GM19397 (cell line): ENCODE results near the gene TYW1.
"Not testable (repeated sequence)": the region's sequence is repeated elsewhere in the genome, so short reads cannot be mapped to it uniquely, and the experiment has no call there.

Source experiments
- ATAC-seq: cut with Tn5 transposase; IDR thresholded peaks from one replicate; pipeline ENCODE4 v1.9.1; 2021; ENCODE audit warnings: mild to moderate bottlenecking, moderate library complexity; ENCODE audit not compliant: unreplicated experiment

The TYW1 gene

GRCh38 chr7:67233506-67233905 is 236.9 kb downstream of the TYW1 start:
- not testable (repeated sequence) for ATAC-seq

GRCh38 chr7:67236216-67236615 is 239.6 kb downstream of the TYW1 start:
- ATAC-seq: not testable (repeated sequence)

DNA sequence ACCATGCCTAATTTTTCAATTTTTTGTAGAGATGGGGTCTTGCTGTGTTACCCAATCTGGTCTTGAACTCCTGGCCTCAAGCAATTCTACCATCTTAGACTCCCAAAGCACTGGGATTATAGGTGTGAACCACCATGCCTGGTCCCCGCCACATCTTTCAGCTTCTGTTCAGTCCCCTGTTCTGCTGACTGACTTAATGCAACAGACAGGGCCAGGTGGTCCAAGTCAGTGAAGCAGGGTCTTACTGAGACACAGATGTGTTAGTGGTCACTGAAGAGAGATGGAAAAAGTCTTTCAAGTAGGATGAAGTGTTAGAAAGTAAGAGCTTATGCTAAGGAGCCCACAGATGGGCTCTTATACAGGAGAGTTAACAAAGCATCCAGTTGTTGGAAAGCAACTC is 246.2 kb downstream of the TYW1 start:
- ATAC-seq: not testable (repeated sequence)

- not testable (repeated sequence) for ATAC-seq
These were observed 251.7 kb downstream of the TYW1 start for GRCh38 chr7:67248364-67248763.

- no peak for ATAC-seq
These were observed 255.4 kb downstream of the TYW1 start for GRCh38 chr7:67251986-67252558.

- not testable (repeated sequence) for ATAC-seq
These were observed 258.4 kb downstream of the TYW1 start for GRCh38 chr7:67255076-67255475.

DNA sequence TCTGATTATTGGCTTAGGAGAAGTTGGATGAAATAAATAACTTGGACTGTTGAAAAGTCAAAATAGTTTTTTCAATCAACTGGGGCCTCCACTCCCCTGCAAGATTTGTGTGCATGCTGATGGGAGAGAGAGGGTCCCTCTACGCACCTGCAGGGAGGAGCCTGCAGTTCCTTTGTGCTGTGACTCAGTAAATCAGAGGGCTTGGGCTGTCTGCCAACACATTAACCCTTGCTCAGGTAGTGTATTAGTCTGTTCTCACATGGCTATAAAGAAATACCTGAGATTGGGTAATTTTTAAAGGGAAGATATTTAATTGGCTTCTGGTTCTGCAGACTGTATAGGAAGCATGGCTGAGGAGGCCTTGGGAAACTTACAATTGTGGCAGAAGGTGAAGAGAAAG is 261.1 kb downstream of the TYW1 start:
- not testable (repeated sequence) for ATAC-seq

DNA sequence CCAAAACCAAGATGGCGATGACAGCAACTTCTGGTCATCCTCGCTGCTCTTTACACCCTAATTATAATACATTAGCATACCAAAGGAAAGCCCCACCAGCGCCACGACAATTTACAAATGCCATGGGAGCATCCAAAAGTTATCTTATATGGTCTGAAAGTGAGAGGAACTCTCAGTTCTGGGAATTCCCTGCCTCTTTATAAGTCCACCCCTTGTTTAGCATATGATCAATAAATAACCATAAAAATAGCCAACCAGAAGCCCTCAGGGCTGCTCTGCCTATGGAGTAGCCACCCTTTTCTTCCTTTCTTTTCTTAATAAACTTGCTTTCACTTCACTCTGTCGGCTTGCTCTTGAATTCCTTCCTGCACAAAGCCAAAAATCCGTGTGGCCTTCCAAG is 262.7 kb downstream of the TYW1 start:
- not testable (repeated sequence) for ATAC-seq

- ATAC-seq: not testable (repeated sequence)
These were observed 263.5 kb downstream of the TYW1 start for GRCh38 chr7:67260166-67260586.

DNA sequence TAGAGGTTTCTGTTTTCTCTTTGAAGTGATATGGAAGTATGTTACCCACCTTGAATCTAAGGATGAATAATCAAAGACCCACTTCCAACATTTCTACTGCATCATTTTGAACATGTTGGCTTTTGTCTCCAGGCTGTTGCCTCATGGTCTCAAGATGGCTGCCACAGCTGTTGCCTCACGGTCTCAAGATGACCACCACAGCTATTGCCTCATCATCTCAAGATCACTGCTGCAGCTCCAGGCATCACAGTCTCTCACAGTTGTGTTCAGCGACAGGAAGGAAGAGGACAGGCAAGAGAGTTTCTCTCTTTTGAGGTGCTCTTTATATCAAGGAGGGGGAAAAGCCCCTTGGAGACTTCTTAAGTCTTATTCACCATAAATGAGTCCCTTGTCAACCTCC is 267.4 kb downstream of the TYW1 start:
- ATAC-seq: not testable (repeated sequence)

DNA sequence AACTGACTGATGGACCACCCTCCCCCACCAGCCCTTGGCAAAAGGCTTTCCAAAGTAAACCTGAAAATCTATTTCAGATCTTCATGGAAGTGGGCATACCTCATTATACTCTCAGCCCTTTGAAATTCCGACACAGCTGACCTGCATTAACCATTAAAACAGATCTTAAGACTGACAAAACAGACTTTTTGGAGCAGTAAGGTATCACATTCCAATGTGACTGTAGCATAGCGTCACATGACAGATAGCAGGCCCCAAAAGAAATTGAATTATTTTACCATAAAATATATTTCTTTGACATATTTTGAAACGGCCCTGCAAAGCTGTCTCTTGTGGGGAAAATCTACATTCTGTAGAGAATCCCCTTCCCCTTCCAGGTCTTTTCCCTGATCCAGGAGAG is 269.4 kb downstream of the TYW1 start:
- not testable (repeated sequence) for ATAC-seq

DNA sequence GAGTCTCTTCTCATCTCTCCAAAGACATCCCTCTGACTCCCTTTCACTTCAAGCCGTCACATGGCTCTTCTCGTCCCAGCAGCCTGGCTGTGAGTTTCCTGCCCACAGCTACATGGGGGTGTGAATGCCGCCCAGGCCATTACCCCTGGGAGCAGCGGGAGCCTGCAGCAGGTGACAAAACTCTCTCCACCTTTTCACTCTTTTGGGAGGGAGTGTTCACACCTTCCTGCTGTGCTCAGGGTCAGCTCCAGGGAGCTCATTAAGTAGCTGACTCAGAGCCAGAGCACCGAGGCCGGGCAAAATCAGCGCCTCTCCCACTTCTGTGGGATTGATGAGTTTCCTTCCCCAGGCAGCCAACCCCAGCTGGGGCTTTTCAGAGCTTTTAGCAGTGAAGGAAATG is 271.3 kb downstream of the TYW1 start:
- ATAC-seq: no peak

DNA sequence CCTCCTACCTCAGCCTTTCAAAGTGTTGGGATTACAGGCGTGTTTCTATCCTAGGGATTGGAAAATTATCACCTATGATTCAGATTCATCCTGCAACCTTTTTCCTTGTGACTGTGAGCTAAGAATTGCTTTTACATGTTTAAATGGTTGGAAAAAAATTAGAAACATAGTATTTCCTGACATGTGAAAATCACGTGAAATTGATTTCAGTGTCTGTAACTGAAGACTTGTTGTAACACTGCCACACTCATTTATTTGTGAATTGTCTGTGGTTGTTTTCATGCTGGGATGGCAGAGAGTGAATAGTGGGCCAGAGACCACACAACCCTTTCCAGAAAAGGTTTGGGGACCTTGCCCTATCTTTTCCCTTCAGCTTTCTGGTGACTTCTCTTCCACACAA is 273.3 kb downstream of the TYW1 start:
- not testable (repeated sequence) for ATAC-seq
